SU-DHL-6 (cell line): ENCODE results near the gene KRT25.

Experiments used
- H2AFZ ChIP-seq: fragments of 200-600 bp; sonication (generic); 2 replicates; pipeline ENCODE4 v1.6.1; 2014; ENCODE audit warnings: low read depth, mild to moderate bottlenecking, moderate library complexity, mixed read lengths, antibody characterized with exemption, low read length; ENCODE audit not compliant: severe bottlenecking
- H3F3A ChIP-seq: fragments of 200-600 bp; shearing (Covaris generic); 2 replicates; pipeline ENCODE4 v1.6.0; 2016; ENCODE audit warnings: antibody characterized with exemption, mild to moderate bottlenecking; ENCODE audit not compliant: insufficient read depth
- H3K27ac ChIP-seq: fragments of 200-600 bp; sonication (generic); 2 replicates; pipeline ENCODE4 v1.5.1; 2016; ENCODE audit warnings: low read depth, mild to moderate bottlenecking, low read length, moderate library complexity, mixed read lengths
- H3K27me3 ChIP-seq: fragments of 200-600 bp; sonication (generic), shearing (Covaris generic); 2 replicates; pipeline ENCODE4 v1.6.0; 2014; ENCODE audit warnings: mild to moderate bottlenecking, low read length
- H3K36me3 ChIP-seq: fragments of 200-600 bp; sonication (generic); 2 replicates; pipeline ENCODE4 v1.6.1; 2014; ENCODE audit warnings: mild to moderate bottlenecking, low read length, mixed read lengths
- H3K4me2 ChIP-seq: fragments of 300-600, 200-600 bp; shearing (Covaris generic), sonication (generic); 2 replicates; pipeline ENCODE4 v1.6.0; 2014; ENCODE audit warnings: low read length, low read depth, mild to moderate bottlenecking; ENCODE audit not compliant: poor library complexity, severe bottlenecking
- H3K4me3 ChIP-seq: fragments of 200-600 bp; sonication (generic); 2 replicates; pipeline ENCODE4 v1.5.1; 2014; ENCODE audit warnings: antibody characterized with exemption, low read length, mild to moderate bottlenecking, mixed read lengths; ENCODE audit not compliant: insufficient read depth, poor library complexity, severe bottlenecking
- H3K79me2 ChIP-seq: fragments of 200-600 bp; sonication (generic); 2 replicates; pipeline ENCODE4 v1.6.1; 2014; ENCODE audit warnings: mild to moderate bottlenecking, low read length, moderate library complexity; ENCODE audit not compliant: insufficient read depth
- H3K9ac ChIP-seq: fragments of 200-600 bp; sonication (generic); 2 replicates; pipeline ENCODE4 v1.7.0; 2014; ENCODE audit warnings: mild to moderate bottlenecking, low read length
- H3K9me2 ChIP-seq: fragments of 200-600 bp; sonication (generic); replicated peaks from 2 replicates; pipeline ENCODE4 v1.6.1; 2014; ENCODE audit warnings: low read length; ENCODE audit not compliant: insufficient read depth
- H3K9me3 ChIP-seq: fragments of 200-600 bp; sonication (generic); 2 replicates; pipeline ENCODE4 v1.6.1; 2014; ENCODE audit warnings: low read length, mixed read lengths; ENCODE audit not compliant: insufficient read depth
- H4K20me1 ChIP-seq: fragments of 200-600 bp; sonication (generic); 2 replicates; pipeline ENCODE4 v1.6.1; 2014; ENCODE audit warnings: low read depth, mild to moderate bottlenecking, antibody characterized with exemption, low read length, moderate library complexity, mixed read lengths
- CTCF ChIP-seq: fragments of 200-600 bp; sonication (generic); IDR thresholded peaks from one replicate; pipeline ENCODE4 v1.5.1; 2017; ENCODE audit warnings: antibody characterized with exemption, mild to moderate bottlenecking, low read length, moderate library complexity; ENCODE audit not compliant: insufficient read depth, poor library complexity, severe bottlenecking
- EZH2phosphoT487 ChIP-seq: fragments of 200-600 bp; sonication (generic), shearing (Covaris generic); conservative IDR thresholded peaks from 2 replicates; pipeline ENCODE4 v1.6.1; 2018; ENCODE audit warnings: mild to moderate bottlenecking, antibody characterized with exemption, low read length, moderate library complexity, mixed read lengths

The KRT25 gene

GRCh38 chr17:40717776-40718175 is 37.4 kb downstream of the KRT25 start:
- no peak overlapping the region for H3K4me2 ChIP-seq
- H3K27ac ChIP-seq = no peak overlapping the region
- no peaks in the 10 kb centered on the region for H3K79me2 ChIP-seq
- H4K20me1 ChIP-seq = no peaks in the 10 kb centered on the region
- H3K27me3 ChIP-seq = no peaks in the 10 kb centered on the region
- H2AFZ ChIP-seq = no peak overlapping the region
- H3K9me2 ChIP-seq = no peaks in the 10 kb centered on the region
- H3K9ac ChIP-seq = no peak overlapping the region
- no peaks in the 10 kb centered on the region for H3K36me3 ChIP-seq
- no peaks in the 10 kb centered on the region for H3K9me3 ChIP-seq
- TF ChIP-seq EZH2phosphoT487 (no peak), CTCF (no peak)
- H3K4me3 ChIP-seq = no peak overlapping the region
- H3F3A ChIP-seq = no peaks in the 10 kb centered on the region

GRCh38 chr17:40714473-40714872 is 40.7 kb downstream of the KRT25 start:
- Histone ChIP-seq H3K9ac (no peak overlapping the region), H3K4me3 (no peak overlapping the region), H3K79me2 (no peaks in the 10 kb centered on the region), H3K36me3 (no peaks in the 10 kb centered on the region), H3K27me3 (no peaks in the 10 kb centered on the region), H3F3A (no peaks in the 10 kb centered on the region), H3K9me3 (no peaks in the 10 kb centered on the region), H3K4me2 (no peak overlapping the region), H4K20me1 (no peaks in the 10 kb centered on the region), H3K9me2 (no peaks in the 10 kb centered on the region), H3K27ac (no peak overlapping the region), H2AFZ (no peak overlapping the region)
- no peak for TF ChIP-seq CTCF
- no peak for TF ChIP-seq EZH2phosphoT487

- Histone ChIP-seq H2AFZ (no peak overlapping the region), H3K9ac (no peak overlapping the region), H3K27me3 (no peaks in the 10 kb centered on the region), H3K36me3 (no peaks in the 10 kb centered on the region), H3K4me3 (no peak overlapping the region), H3K4me2 (no peak overlapping the region), H3K79me2 (no peaks in the 10 kb centered on the region), H3F3A (no peaks in the 10 kb centered on the region), H4K20me1 (no peaks in the 10 kb centered on the region), H3K9me3 (no peaks in the 10 kb centered on the region), H3K27ac (no peak overlapping the region), H3K9me2 (no peaks in the 10 kb centered on the region)
- TF ChIP-seq CTCF = no peak
- no peak for TF ChIP-seq EZH2phosphoT487
Observed at GRCh38 chr17:40707745-40708144, 47.4 kb downstream of the KRT25 start.
